SK-N-SH treated with all-trans-retinoic acid at 6 μM for 48 hours (cell line): ENCODE measurements around the gene IFI27.

Experiments used
- CREB5 ChIP-seq: fragments of 250-450 bp; sonication (Bioruptor Pico); IDR thresholded peaks from 2 replicates; pipeline ENCODE4 v1.5.1; 2020; ENCODE audit warnings: low read depth, mild to moderate bottlenecking, moderate library complexity
- CSRNP3 ChIP-seq: fragments of 250-450 bp; sonication (Bioruptor Pico); IDR thresholded peaks from 2 replicates; pipeline ENCODE4 v1.5.1; 2021; ENCODE audit warnings: mild to moderate bottlenecking, moderate library complexity
- ESRRG ChIP-seq: fragments of 250-450 bp; sonication (Bioruptor Pico); IDR thresholded peaks from 2 replicates; pipeline ENCODE4 v1.6.1; 2021; ENCODE audit warnings: mild to moderate bottlenecking
- ISL1 ChIP-seq: fragments of 250-450 bp; sonication (Bioruptor Pico); IDR thresholded peaks from 2 replicates; pipeline ENCODE4 v2.1.2; 2022; ENCODE audit warnings: mild to moderate bottlenecking, moderate library complexity
- PATZ1 ChIP-seq: fragments of 250-450 bp; sonication (Bioruptor Pico); IDR thresholded peaks from 2 replicates; pipeline ENCODE4 v1.8.0; 2020; ENCODE audit warnings: mild to moderate bottlenecking, moderate library complexity, borderline replicate concordance
- POU6F1 ChIP-seq: fragments of 250-450 bp; sonication (Bioruptor Pico); IDR thresholded peaks from 2 replicates; pipeline ENCODE4 v1.8.0; 2021; ENCODE audit warnings: low read depth, mild to moderate bottlenecking, moderate library complexity, borderline replicate concordance
- PPARA ChIP-seq: fragments of 250-450 bp; sonication (Bioruptor Pico); IDR thresholded peaks from 2 replicates; pipeline ENCODE4 v1.5.0; 2020; ENCODE audit warnings: mild to moderate bottlenecking, borderline replicate concordance
- TSHZ2 ChIP-seq: fragments of 250-450 bp; sonication (Bioruptor Pico); IDR thresholded peaks from 2 replicates; pipeline ENCODE4 v1.5.0; 2020; ENCODE audit warnings: mild to moderate bottlenecking, moderate library complexity
- ZC3H10 ChIP-seq: fragments of 250-450 bp; sonication (Bioruptor Pico); IDR thresholded peaks from 2 replicates; pipeline ENCODE4 v1.5.1; 2021; ENCODE audit warnings: mild to moderate bottlenecking, moderate library complexity
- ZNF565 ChIP-seq: fragments of 450-650 bp; formaldehyde crosslinking; conservative IDR thresholded peaks from 2 replicates; pipeline ENCODE4 v1.5.0; 2020; ENCODE audit warnings: low read depth, mild to moderate bottlenecking, moderate library complexity

- TF ChIP-seq TSHZ2 (CRISPR knock-in tag) = no peak
- no peak for TF ChIP-seq ISL1 (CRISPR knock-in tag)
- no peak for TF ChIP-seq ZNF565 (CRISPR knock-in tag)
- no peak for TF ChIP-seq CSRNP3 (CRISPR knock-in tag)
- TF ChIP-seq POU6F1 (CRISPR knock-in tag) = no peak
- TF ChIP-seq ZC3H10 (CRISPR knock-in tag) = no peak
- no peak for TF ChIP-seq PATZ1 (CRISPR knock-in tag)
- TF ChIP-seq CREB5 (CRISPR knock-in tag) = no peak
- no peak for TF ChIP-seq ESRRG (CRISPR knock-in tag)
- TF ChIP-seq PPARA = no peak
Measured at GRCh38 chr14:94113490-94113889, 3.0 kb downstream of the IFI27 start.
